GM12872 (cell line): ENCODE data around the gene STX5.

Experiments used
- TF ChIP-seq, protein P1 (sequence below): IDR thresholded peaks from 3 replicates; pipeline ENCODE4 v1.5.1; 2011; ENCODE audit warnings: low read depth, mild to moderate bottlenecking, low read length, moderate library complexity; ENCODE audit not compliant: insufficient read depth

Gene STX5

DNA sequence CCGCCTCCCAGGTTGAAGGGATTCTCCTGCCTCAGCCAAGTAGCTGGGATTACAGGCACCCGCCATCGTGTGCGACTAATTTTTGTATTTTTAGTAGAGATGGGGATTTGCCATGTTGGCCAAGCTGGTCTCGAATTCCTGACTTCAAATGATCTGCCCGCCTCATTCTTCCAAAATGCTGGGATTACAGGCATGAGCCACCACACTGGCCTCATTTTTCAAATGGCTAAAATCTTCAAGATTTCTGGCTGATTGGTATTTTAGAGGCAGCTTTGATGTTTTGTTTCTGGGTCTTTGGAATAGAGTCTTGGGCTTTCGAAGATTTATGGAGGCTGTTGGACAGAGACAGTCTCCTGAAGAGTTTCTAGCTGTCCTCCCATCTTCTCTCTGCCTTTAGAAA, 43.0 kb upstream of the STX5 start:
- TF ChIP-seq, protein P1, sequence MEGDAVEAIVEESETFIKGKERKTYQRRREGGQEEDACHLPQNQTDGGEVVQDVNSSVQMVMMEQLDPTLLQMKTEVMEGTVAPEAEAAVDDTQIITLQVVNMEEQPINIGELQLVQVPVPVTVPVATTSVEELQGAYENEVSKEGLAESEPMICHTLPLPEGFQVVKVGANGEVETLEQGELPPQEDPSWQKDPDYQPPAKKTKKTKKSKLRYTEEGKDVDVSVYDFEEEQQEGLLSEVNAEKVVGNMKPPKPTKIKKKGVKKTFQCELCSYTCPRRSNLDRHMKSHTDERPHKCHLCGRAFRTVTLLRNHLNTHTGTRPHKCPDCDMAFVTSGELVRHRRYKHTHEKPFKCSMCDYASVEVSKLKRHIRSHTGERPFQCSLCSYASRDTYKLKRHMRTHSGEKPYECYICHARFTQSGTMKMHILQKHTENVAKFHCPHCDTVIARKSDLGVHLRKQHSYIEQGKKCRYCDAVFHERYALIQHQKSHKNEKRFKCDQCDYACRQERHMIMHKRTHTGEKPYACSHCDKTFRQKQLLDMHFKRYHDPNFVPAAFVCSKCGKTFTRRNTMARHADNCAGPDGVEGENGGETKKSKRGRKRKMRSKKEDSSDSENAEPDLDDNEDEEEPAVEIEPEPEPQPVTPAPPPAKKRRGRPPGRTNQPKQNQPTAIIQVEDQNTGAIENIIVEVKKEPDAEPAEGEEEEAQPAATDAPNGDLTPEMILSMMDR = no peak

DNA sequence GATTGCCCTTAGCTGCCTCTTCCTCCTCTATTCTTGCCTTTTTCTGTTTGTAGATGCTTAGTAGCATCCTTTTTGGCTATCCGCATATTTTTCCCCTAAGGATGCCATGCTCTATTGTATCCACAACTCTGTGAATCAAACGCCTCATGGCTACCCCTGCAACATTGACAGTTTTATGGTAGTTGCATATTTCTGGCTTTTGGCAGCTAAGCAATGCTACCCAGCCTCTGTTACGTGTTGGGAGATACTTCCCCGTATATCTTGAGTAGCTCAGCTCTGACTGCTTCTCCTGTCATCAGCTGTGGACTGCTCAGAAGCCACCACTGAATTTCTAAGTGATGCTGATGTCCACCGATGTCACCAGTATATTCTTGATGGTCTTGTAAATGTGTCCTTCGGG, 33.8 kb upstream of the STX5 start:
- TF ChIP-seq, protein P1 = no peak

DNA sequence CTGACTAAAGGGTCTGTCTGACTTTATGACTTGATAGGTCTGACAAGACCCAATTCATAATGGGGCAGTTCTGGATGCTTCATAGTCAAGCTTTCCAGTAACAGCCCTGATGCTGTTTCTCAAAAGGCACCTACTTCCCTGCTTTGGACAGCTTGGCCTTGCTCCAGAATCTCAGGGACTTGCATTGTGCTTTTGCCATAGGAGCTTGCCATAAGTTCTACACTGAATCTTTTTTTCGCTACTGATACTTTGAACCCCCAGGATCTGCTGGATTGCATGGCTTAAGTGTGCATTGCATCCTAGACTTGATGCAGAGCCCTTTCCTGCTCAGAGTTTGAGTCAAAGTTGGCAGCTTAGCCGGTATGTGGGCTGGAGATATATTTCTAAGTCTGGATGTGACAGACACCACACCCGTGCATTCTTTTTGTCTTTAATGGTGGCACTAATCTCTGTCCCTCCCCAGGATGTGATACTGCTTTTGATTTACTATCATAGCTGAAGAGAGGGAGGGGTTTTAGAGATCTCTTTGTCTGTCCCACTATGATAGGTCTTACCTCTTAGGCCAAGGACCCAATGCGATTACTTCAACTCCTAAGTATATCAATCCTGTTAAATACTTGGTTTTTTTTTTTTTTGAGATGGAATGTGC, 32.0 kb upstream of the STX5 start:
- TF ChIP-seq, protein P1 = no peak

DNA sequence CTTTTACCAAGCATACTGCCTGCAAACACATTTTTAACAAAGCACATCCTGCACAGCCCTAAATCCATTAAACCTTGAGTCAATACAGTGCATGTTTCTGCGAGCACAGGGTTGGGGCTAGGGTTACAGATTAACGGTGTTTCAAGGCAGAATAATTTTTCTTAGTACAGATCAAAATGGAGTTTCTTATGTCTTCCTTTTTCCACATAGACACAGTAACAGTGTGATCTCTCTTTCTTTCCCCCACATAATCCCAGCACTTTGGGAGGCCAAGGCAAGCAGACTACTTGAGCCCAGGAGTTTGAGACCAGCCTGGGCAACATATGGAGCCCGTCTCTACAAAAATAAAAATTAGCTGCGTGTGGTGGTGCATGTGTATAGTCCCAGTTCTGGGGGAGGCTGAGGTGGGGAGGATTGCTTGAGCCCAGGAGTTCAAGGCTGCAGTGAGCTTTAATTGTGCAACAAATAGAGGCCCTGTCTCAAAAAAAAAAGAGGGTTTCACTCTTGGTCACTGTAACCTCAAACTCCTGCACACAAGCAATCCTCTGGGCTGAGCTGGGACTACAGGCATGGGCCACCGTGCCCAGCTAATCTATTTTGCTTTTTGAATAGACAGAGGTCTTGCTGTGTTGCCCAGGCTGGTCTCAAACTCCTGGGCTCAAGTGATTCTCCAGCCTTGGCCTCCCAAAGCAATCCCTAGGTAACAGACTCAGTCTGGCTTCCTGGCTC, 29.1 kb upstream of the STX5 start:
- TF ChIP-seq, protein P1 = no peak

DNA sequence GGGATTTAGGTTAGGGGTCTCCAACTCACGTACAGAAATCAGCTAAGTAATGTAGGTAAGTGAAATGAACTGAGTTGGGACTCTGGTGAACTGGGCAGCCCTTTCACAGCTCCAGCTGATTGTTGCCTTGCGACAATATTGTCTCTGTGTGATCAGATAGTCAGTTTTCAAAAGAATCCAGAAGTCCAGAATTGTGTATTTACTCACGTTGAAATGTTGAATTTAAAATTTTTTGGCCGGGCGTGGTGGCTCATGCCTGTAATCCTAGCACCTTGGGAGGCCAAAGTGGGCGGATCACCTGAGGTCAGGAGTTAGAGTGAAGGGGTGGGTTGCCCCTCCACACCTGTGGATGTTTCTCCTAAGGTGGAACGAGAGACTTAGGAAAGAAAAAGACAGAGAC, 26.4 kb upstream of the STX5 start:
- TF ChIP-seq, protein P1 = no peak

DNA sequence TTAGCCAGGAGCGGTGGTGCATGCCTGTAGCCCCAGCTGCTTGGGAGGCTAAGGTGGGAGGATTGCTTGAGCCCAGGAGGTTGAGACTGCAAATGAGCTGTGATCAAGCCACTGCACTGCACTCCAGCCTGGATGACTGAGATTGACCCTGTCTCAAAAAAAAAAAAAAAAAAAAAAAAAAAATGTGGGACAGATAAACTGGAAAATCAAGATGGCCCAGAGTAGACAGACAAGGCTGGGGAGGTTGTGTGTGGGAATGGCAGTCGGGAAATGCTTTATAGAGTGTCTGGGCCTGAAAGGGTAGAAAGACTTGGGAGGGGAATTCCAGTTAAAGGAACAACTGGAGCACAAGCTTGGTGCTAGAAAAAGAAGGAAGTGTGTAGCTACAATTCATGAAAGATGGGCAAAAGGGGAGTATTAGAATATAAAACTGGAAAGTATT, 25.7 kb upstream of the STX5 start:
- TF ChIP-seq, protein P1 = no peak

DNA sequence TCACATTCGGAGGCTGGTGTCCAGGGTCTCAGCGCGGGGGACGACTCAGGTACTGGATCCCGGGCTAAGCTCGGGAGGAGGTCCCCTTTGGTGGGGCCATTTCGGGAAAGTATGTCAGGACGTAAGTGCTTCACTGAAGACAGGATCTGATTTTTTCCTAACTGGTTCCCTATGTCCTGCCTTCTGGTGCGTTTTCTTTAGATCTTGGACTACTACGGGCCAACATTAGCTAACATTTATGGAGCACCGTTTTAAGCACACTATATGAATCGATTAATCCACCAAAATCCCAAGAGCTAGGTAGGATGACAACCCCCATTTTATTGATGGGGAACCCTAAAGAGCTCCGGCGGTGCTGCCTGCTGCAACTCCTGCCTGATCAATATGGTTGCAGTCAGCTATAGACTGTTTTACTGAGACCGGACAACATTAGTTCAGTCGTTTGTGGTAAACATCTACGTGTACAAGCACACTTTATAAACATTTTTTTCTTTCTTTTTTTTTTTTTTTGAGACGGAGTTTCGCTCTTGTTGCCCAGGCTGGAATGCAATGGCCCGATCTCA, 24.6 kb upstream of the STX5 start:
- TF ChIP-seq, protein P1 = no peak
